ENCODE data around the gene ADIRF.

DNA sequence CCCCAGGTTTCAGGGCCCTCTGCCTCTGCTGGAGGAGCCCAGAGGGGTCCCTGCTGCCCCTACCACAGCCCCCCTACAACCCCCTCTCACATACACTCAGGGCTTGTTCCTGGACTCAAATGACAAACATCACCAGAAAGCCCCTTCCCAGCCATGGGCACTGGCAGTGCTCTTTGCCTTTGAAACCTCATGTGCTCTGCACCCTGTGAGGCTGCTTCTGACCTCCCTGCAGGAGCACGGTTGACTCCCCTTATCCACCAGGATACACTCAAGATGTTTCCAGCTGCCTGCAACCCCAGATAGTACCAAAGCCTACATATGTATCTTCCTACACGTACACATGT, 3.5 kb upstream of the ADIRF start:
- TF ChIP-seq, protein P1, sequence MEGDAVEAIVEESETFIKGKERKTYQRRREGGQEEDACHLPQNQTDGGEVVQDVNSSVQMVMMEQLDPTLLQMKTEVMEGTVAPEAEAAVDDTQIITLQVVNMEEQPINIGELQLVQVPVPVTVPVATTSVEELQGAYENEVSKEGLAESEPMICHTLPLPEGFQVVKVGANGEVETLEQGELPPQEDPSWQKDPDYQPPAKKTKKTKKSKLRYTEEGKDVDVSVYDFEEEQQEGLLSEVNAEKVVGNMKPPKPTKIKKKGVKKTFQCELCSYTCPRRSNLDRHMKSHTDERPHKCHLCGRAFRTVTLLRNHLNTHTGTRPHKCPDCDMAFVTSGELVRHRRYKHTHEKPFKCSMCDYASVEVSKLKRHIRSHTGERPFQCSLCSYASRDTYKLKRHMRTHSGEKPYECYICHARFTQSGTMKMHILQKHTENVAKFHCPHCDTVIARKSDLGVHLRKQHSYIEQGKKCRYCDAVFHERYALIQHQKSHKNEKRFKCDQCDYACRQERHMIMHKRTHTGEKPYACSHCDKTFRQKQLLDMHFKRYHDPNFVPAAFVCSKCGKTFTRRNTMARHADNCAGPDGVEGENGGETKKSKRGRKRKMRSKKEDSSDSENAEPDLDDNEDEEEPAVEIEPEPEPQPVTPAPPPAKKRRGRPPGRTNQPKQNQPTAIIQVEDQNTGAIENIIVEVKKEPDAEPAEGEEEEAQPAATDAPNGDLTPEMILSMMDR (conservative IDR thresholded peaks at IDR 0.05 in 1 of 2, IDR thresholded peaks at IDR 0.05 in 1 of 2; ENCODE audit: extremely low read depth in 1 of 2, insufficient read depth in 1 of 2, low read depth in 1 of 2, low read length in 2 of 2): no peak
- TF ChIP-seq EZH2 (IDR thresholded peaks at IDR 0.05; ENCODE audit: borderline replicate concordance, low read length): no peak

All from mammary epithelial cell (primary cell).